22Rv1 (cell line): Measurements from ENCODE around the gene CRELD1.
A peak's percentile ranks its signal among the peaks of the same experiment; 100 is the strongest.

Source experiments
- H3K27ac ChIP-seq: fragments of 450-650 bp; 2 replicates; pipeline ENCODE4 v1.5.1; 2017
- CTCF ChIP-seq: fragments of 450-650 bp; IDR thresholded peaks from 2 replicates; pipeline ENCODE4 v1.5.1; 2017; ENCODE audit warnings: mild to moderate bottlenecking
- ZFX ChIP-seq: fragments of 450-650 bp; IDR thresholded peaks from 2 replicates; pipeline ENCODE4 v1.6.1; 2017; ENCODE audit warnings: antibody characterized with exemption, borderline replicate concordance

Gene CRELD1

GRCh38 chr3:9930804-9931418 is 2.7 kb upstream of the CRELD1 start:
- no peak for TF ChIP-seq ZFX
- TF ChIP-seq CTCF: 0 out of 2 replicates have a peak, but pooled peaks have one; percentile 10
- no peak overlapping the region for H3K27ac ChIP-seq

- TF ChIP-seq CTCF (no peak), ZFX (no peak)
- peak overlapping the region; percentile 95 for H3K27ac ChIP-seq
These were observed 1.1 kb upstream of the CRELD1 start for GRCh38 chr3:9932535-9932842.

- H3K27ac ChIP-seq: peak overlapping the region; percentile 95
- TF ChIP-seq ZFX: no peak
- TF ChIP-seq CTCF: peak; percentile 89
These were observed 632 bp upstream of the CRELD1 start for GRCh38 chr3:9932843-9933560.

GRCh38 chr3:9934235-9934621 is 594 bp downstream of the CRELD1 start:
- no peak for TF ChIP-seq ZFX
- TF ChIP-seq CTCF: 0 out of 2 replicates have a peak, but pooled peaks have one; percentile 11
- peak overlapping the region; percentile 95 for H3K27ac ChIP-seq

GRCh38 chr3:9934993-9935392 is 1.4 kb downstream of the CRELD1 start:
- TF ChIP-seq ZFX: no peak
- TF ChIP-seq CTCF: no peak
- peak overlapping the region; percentile 95; the same call in 1 of the 2 replicates for H3K27ac ChIP-seq

GRCh38 chr3:9935966-9936510 is 2.4 kb downstream of the CRELD1 start:
- TF ChIP-seq ZFX: no peak
- no peak for TF ChIP-seq CTCF
- peak overlapping the region; percentile 95; the same call in 1 of the 2 replicates for H3K27ac ChIP-seq
